GM19372 (cell line): ENCODE results near the gene OR1L4.

ENCODE experiments used
- ATAC-seq: cut with Tn5 transposase; IDR thresholded peaks from one replicate; pipeline ENCODE4 v1.9.1; 2021; ENCODE audit warnings: mild to moderate bottlenecking, low read depth, moderate library complexity; ENCODE audit not compliant: unreplicated experiment

Gene OR1L4, protein sequence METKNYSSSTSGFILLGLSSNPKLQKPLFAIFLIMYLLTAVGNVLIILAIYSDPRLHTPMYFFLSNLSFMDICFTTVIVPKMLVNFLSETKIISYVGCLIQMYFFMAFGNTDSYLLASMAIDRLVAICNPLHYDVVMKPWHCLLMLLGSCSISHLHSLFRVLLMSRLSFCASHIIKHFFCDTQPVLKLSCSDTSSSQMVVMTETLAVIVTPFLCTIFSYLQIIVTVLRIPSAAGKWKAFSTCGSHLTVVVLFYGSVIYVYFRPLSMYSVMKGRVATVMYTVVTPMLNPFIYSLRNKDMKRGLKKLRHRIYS

DNA sequence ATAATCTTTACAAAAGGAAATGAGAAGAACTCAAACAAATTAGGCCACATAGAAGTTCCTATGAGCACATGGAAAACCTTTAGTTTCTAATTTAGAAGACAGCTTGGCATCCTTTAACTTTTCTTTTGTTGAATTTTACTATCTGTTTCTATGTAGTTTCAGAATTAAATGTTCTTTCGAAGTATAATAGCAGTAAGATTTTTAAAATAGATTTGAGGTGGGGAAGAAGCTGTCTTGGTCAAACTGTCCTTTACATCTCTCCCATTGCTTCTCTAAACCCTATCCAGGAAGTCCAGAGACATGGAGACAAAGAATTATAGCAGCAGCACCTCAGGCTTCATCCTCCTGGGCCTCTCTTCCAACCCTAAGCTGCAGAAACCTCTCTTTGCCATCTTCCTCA lies at the start of gene OR1L4:
Gene OR1L4 (plus strand): TSS at position 301 of the 400 bp plus-strand sequence. CDS start 0 bp downstream, at position 301.
- no peak for ATAC-seq

DNA sequence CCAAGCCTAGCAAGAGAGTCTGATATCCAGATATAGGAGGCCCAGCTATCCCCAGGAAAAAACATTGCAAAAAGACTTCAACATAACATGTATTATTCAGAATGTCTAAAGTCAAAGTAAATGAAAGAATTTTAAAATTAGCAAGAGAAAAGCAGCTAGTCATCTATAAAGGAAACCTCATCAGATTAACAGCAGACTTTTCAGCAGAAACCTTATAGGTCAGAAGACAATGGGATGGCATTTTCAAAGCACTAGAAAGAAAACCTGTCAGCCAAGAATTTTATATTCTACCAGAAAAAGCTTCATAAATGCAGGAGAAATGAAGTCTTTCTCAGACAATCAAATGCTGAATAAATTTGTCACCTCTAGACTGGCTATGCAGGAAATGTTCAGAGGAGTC lies 38.9 kb upstream of the OR1L4 start:
- ATAC-seq = no peak

GRCh38 chr9:122695696-122696095 lies 28.1 kb upstream of the OR1L4 start:
- ATAC-seq = no peak

- no peak for ATAC-seq
These were observed 5.8 kb upstream of the OR1L4 start for GRCh38 chr9:122718038-122718437.

- no peak for ATAC-seq
These were observed 4.6 kb upstream of the OR1L4 start for GRCh38 chr9:122719218-122719617.

DNA sequence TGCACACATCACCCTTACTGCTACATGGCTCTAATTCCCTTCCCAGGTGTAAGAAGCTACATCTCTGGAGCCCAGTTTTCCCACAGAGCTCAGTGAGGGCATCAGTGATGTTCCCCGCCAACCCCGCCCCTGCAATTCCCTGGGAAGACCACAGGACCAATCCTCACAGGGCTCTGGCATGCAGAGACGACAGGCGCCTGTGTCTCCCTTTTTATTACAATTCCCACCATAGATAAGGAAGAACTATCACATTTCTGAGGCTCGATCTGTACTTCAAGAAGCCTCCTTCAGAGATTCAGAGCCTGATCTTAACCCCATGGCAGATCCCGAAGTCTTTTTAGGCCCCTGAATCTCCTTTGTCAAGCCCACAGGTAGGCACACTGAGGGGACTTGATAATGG lies 18.2 kb downstream of the OR1L4 start, which contains the start of gene OR1L6:
Gene OR1L6 (plus strand): TSS at position 301 of the 400 bp plus-strand sequence. CDS start 7,545 bp downstream, outside the sequence.
- ATAC-seq = no peak

- ATAC-seq = no peak
These were observed 31.0 kb downstream of the OR1L4 start for GRCh38 chr9:122754825-122755224.

GRCh38 chr9:122767817-122768216 lies 44.0 kb downstream of the OR1L4 start:
- ATAC-seq = no peak
